Keratinocyte (primary cell): ENCODE data around the gene FABP6. TPM values are rescaled to one million over a fixed set of nuclear protein-coding genes. Genes with fewer than 3 reads are reported as not detected.

Experiments
- DNase-seq: peaks from one replicate; pipeline ENCODE4 v3.0.0-alpha.2; 2011; ENCODE audit warnings: low read depth, missing footprints, low spot score
- FAIRE-seq: peaks from 2 replicates; lab custom pipeline; 2011; peaks lifted over from hg19 to GRCh38; lab: Jason Lieb, UNC
- H2AFZ ChIP-seq: 2 replicates; pipeline ENCODE4 v1.6.0; 2012; ENCODE audit warnings: low read length, control low read depth, inconsistent platforms; ENCODE audit not compliant: control insufficient read depth
- H3K27ac ChIP-seq: 2 replicates; pipeline ENCODE4 v1.5.1; 2011; ENCODE audit warnings: low read length; ENCODE audit not compliant: control insufficient read depth, insufficient read depth
- H3K27me3 ChIP-seq: 3 replicates; pipeline ENCODE4 v1.6.0; 2011; ENCODE audit warnings: low read length; ENCODE audit not compliant: control insufficient read depth, insufficient read depth; ENCODE audit errors: extremely low read depth
- H3K36me3 ChIP-seq, 2 experiments: 2 replicates in 1 of 2; 3 replicates in 1 of 2; pipeline ENCODE4 v1.5.1; 2011; ENCODE audit warnings: low read length in 2 of 2, mild to moderate bottlenecking in 1 of 2; ENCODE audit not compliant: control insufficient read depth in 2 of 2, insufficient read depth in 2 of 2; ENCODE audit errors: extremely low read depth in 1 of 2
- H3K4me1 ChIP-seq: 3 replicates; pipeline ENCODE4 v1.5.1; 2011; ENCODE audit warnings: low read length; ENCODE audit not compliant: control insufficient read depth, insufficient read depth; ENCODE audit errors: extremely low read depth
- H3K4me2 ChIP-seq: 3 replicates; pipeline ENCODE4 v1.6.0; 2011; ENCODE audit warnings: low read depth, low read length; ENCODE audit not compliant: control insufficient read depth, insufficient read depth; ENCODE audit errors: extremely low read depth
- H3K4me3 ChIP-seq, 3 experiments: fragments of 200-600 bp in 1 of 3; sonication (generic) in 1 of 3; 2 replicates in 2 of 3; 3 replicates in 1 of 3; pipeline ENCODE4 v1.5.1; 2011 to 2016; ENCODE audit warnings: low read length in 3 of 3, mild to moderate bottlenecking in 3 of 3, control low read depth in 2 of 3, inconsistent platforms in 1 of 3, low read depth in 1 of 3, mixed read lengths in 1 of 3, mixed run types in 1 of 3, moderate library complexity in 1 of 3; ENCODE audit not compliant: control insufficient read depth in 2 of 3, insufficient read depth in 2 of 3; ENCODE audit errors: extremely low read depth in 1 of 3
- H3K79me2 ChIP-seq: 2 replicates; pipeline ENCODE4 v1.6.0; 2012; ENCODE audit warnings: low read length; ENCODE audit not compliant: control insufficient read depth, insufficient read depth
- H3K9ac ChIP-seq: 3 replicates; pipeline ENCODE4 v1.6.0; 2011; ENCODE audit warnings: low read length; ENCODE audit not compliant: control insufficient read depth, insufficient read depth; ENCODE audit errors: extremely low read depth
- H3K9me1 ChIP-seq: 3 replicates; pipeline ENCODE4 v1.6.0; 2011; ENCODE audit warnings: low read length; ENCODE audit not compliant: control insufficient read depth, insufficient read depth; ENCODE audit errors: extremely low read depth
- H3K9me3 ChIP-seq: 2 replicates; pipeline ENCODE4 v1.5.1; 2012; ENCODE audit warnings: low read depth, low read length; ENCODE audit not compliant: control insufficient read depth
- H4K20me1 ChIP-seq: 3 replicates; pipeline ENCODE4 v1.6.0; 2011; ENCODE audit warnings: low read length; ENCODE audit not compliant: control insufficient read depth, insufficient read depth; ENCODE audit errors: extremely low read depth
- EZH2 ChIP-seq: IDR thresholded peaks from one replicate; pipeline ENCODE4 v1.6.1; 2012; ENCODE audit warnings: inconsistent platforms, mild to moderate bottlenecking, low read length, moderate library complexity
- dilution Hi-C: fragments of 300-500 bp; cut with MboI; formaldehyde crosslinking; loops from one replicate; pipeline ENCODE4 v1.7.0; 2020; ENCODE audit warnings: low sequenced_read_pairs; ENCODE audit not compliant: extremely low pct_ligation_motif_present
- polyA plus RNA-seq, 5 experiments: library from polyadenylated mRNA; depleted of rRNA in 3 of 5; stranded (reverse) in 3 of 5; stranded (forward) in 1 of 5; unstranded in 1 of 5; fragments of >200 nt; gene quantifications; 1 replicate in 1 of 5; 2 replicates in 3 of 5; 3 replicates in 1 of 5; pipeline versions ENCODE4 v1.2.1 to v1.2.3, GENCODE V29; 2011 to 2012; ENCODE audit warnings: missing spikeins in 2 of 5, low read depth in 1 of 5, low replicate concordance in 1 of 5
- TF ChIP-seq, protein P1 (sequence below), 3 experiments: IDR thresholded peaks in 1 of 3; conservative IDR thresholded peaks in 1 of 3; optimal IDR thresholded peaks in 1 of 3; 2 replicates in 2 of 3; 3 replicates in 1 of 3; pipeline versions ENCODE3 to v1.5.1; 2011; ENCODE audit warnings: low read length in 3 of 3, mild to moderate bottlenecking in 3 of 3, moderate library complexity in 2 of 3, control low read depth in 1 of 3, inconsistent platforms in 1 of 3; ENCODE audit not compliant: insufficient read depth in 2 of 3; ENCODE audit errors: extremely low read depth in 1 of 3

The FABP6 gene
- polyA plus RNA-seq, 1 donor (not counting 4 experiments of a cell fraction or from before 2014, with no cell fraction given): 0.25 TPM

DNA sequence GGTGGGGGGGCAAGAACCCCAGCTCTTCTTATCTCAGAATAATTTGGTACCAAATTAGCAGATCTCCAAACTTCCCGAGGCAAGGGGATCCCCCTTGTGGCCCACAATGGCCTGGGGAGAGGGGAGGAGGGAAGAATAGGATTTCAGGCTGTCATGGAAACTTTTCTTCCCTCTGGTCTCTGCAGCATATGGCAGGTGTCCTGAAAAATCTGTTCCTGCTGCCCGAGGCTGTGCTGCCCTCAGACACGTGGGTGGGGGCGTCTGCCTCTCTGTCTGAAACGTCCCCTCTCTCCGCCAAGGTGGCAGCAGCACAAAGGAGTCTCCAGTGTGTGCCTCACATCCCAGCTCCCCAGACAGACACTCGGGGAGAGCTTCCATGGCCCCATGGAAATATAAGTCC lies 49.0 kb downstream of the FABP6 start:
- dilution Hi-C loops: no loop called here

DNA sequence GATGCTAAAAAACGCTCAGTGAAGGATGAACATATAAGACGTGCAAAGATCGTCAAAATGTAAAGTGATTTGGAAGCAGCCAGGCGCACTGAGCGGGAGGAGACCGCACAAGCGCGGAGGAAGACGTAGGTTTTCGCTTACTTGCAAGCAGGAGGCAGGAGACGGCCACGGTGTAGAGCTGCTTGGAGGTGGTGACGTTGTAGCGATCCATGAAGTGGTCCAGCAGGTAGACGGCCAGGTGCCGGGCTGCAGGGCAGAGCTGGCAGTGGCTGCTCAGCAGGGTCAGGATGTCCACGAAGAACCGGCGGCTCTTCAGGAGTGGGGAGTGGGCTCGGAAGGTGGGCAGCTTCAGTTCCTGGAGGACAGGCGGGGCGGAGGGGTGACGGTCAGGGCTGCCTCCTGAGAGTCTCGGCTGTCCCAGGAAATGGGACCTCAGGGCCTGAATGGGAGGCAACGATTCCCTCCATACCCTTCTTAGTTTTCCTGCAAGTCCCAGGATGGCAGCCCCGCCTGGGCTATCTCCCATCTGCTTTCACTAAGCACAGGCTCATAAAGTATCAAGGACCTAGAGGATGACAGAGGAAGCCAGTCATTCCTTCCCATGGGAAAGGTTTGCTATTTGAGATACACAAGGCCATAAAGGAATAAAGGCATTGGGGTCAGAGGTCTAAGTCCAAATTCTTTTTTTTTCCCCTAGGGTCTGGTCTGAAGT lies 51.2 kb downstream of the FABP6 start:
- Histone ChIP-seq H3K27me3 (no peaks in the 10 kb centered on the region), H4K20me1 (no peaks in the 10 kb centered on the region), H3K4me1 (no peaks in the 10 kb centered on the region), H3K4me3 (no peak overlapping the region), H3K9me1 (no peaks in the 10 kb centered on the region), H3K9me3 (no peaks in the 10 kb centered on the region), H3K36me3 (no peaks in the 10 kb centered on the region), H3K9ac (no peak overlapping the region), H2AFZ (no peak overlapping the region), H3K79me2 (no peaks in the 10 kb centered on the region), H3K4me2 (no peak overlapping the region), H3K27ac (no peak overlapping the region)
- dilution Hi-C loops: no loop called here
- FAIRE-seq (no peak), DNase-seq (no peak)
- TF ChIP-seq EZH2: no peak
- TF ChIP-seq, protein P1, sequence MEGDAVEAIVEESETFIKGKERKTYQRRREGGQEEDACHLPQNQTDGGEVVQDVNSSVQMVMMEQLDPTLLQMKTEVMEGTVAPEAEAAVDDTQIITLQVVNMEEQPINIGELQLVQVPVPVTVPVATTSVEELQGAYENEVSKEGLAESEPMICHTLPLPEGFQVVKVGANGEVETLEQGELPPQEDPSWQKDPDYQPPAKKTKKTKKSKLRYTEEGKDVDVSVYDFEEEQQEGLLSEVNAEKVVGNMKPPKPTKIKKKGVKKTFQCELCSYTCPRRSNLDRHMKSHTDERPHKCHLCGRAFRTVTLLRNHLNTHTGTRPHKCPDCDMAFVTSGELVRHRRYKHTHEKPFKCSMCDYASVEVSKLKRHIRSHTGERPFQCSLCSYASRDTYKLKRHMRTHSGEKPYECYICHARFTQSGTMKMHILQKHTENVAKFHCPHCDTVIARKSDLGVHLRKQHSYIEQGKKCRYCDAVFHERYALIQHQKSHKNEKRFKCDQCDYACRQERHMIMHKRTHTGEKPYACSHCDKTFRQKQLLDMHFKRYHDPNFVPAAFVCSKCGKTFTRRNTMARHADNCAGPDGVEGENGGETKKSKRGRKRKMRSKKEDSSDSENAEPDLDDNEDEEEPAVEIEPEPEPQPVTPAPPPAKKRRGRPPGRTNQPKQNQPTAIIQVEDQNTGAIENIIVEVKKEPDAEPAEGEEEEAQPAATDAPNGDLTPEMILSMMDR (optimal IDR thresholded peaks at IDR 0.05 in 1 of 3, IDR thresholded peaks at IDR 0.05 in 1 of 3, conservative IDR thresholded peaks at IDR 0.05 in 1 of 3; ENCODE audit: extremely low read depth in 1 of 3, insufficient read depth in 2 of 3, low read length in 3 of 3): no peak

More for the DNA sequence above, 49.0 kb downstream of the FABP6 start:
- Histone ChIP-seq H3K27me3 (no peaks in the 10 kb centered on the region), H3K27ac (no peak overlapping the region), H3K4me2 (no peak overlapping the region), H3K9me1 (no peaks in the 10 kb centered on the region), H3K9me3 (no peaks in the 10 kb centered on the region), H4K20me1 (no peaks in the 10 kb centered on the region), H3K36me3 (no peaks in the 10 kb centered on the region), H3K4me3 (no peak overlapping the region), H2AFZ (no peak overlapping the region), H3K4me1 (no peaks in the 10 kb centered on the region), H3K9ac (no peak overlapping the region), H3K79me2 (no peaks in the 10 kb centered on the region)
- TF ChIP-seq, protein P1 (optimal IDR thresholded peaks at IDR 0.05 in 1 of 3, IDR thresholded peaks at IDR 0.05 in 1 of 3, conservative IDR thresholded peaks at IDR 0.05 in 1 of 3; ENCODE audit: extremely low read depth in 1 of 3, insufficient read depth in 2 of 3, low read length in 3 of 3): no peak
- no peak for TF ChIP-seq EZH2
- FAIRE-seq: no peak
- no peak for DNase-seq
